GM18519 (cell line): ENCODE results near the gene TMTC2.

Source experiments
- ATAC-seq: cut with Tn5 transposase; IDR thresholded peaks from one replicate; pipeline ENCODE4 v1.9.1; 2021; ENCODE audit warnings: mild to moderate bottlenecking, moderate library complexity; ENCODE audit not compliant: unreplicated experiment, low FRiP score

The TMTC2 gene

GRCh38 chr12:83046019-83046418 is 359.3 kb downstream of the TMTC2 start:
- no peak for ATAC-seq

GRCh38 chr12:83049306-83049705 is 362.6 kb downstream of the TMTC2 start:
- ATAC-seq, result no peak

GRCh38 chr12:83052890-83053541 is 366.3 kb downstream of the TMTC2 start:
- ATAC-seq, result no peak

GRCh38 chr12:83057436-83057835 is 370.7 kb downstream of the TMTC2 start:
- ATAC-seq, result no peak

GRCh38 chr12:83059107-83059506 is 372.4 kb downstream of the TMTC2 start:
- ATAC-seq, result no peak

- no peak for ATAC-seq
Measured at GRCh38 chr12:83065562-83065961, 378.9 kb downstream of the TMTC2 start.

- ATAC-seq, result no peak
Measured at GRCh38 chr12:83067981-83068380, 381.3 kb downstream of the TMTC2 start.

- no peak for ATAC-seq
Measured at GRCh38 chr12:83074358-83074894, 387.7 kb downstream of the TMTC2 start.

- ATAC-seq, result no peak
Measured at GRCh38 chr12:83075471-83075870, 388.8 kb downstream of the TMTC2 start.

GRCh38 chr12:83077041-83077440 is 390.3 kb downstream of the TMTC2 start:
- ATAC-seq, result no peak

- no peak for ATAC-seq
Measured at GRCh38 chr12:83082690-83083276, 396.1 kb downstream of the TMTC2 start.

GRCh38 chr12:83083616-83084015 is 396.9 kb downstream of the TMTC2 start:
- no peak for ATAC-seq

GRCh38 chr12:83084516-83085234 is 398.0 kb downstream of the TMTC2 start:
- ATAC-seq, result no peak

GRCh38 chr12:83086023-83086422 is 399.3 kb downstream of the TMTC2 start:
- ATAC-seq, result no peak

- no peak for ATAC-seq
Measured at GRCh38 chr12:83089575-83089974, 402.9 kb downstream of the TMTC2 start.

GRCh38 chr12:83092129-83092528 is 405.4 kb downstream of the TMTC2 start:
- no peak for ATAC-seq

GRCh38 chr12:83092606-83093005 is 405.9 kb downstream of the TMTC2 start:
- ATAC-seq, result no peak

- ATAC-seq, result no peak
Measured at GRCh38 chr12:83093426-83093825, 406.7 kb downstream of the TMTC2 start.

- ATAC-seq, result no peak
Measured at GRCh38 chr12:83097643-83098342, 411.1 kb downstream of the TMTC2 start.

GRCh38 chr12:83099436-83099835 is 412.7 kb downstream of the TMTC2 start:
- ATAC-seq, result no peak

GRCh38 chr12:83102499-83102898 is 415.8 kb downstream of the TMTC2 start:
- no peak for ATAC-seq
